ENCODE measurements around the gene TMEM38B. TPM values are rescaled to one million over a fixed set of nuclear protein-coding genes. Genes with fewer than 3 reads are reported as not detected.

TMEM38B gene
- polyA plus RNA-seq (2013), result 18.8 TPM

- peaks cover 17 to 38% (median 25%) of the 10 kb centered on the region in 4 experiments for H3K4me1 ChIP-seq (ENCODE audit: control extremely low read depth in 1 of 4, control insufficient read depth in 4 of 4, insufficient read depth in 4 of 4, low read length in 3 of 4)
- under 1% methylated on average over 50 of the region's 65 CpGs for WGBS (ENCODE audit: insufficient coverage)
- ChIA-PET POLR2A (no interaction called here), CTCF (interaction anchor here (0.7 to 1.7 kb wide), 5 partner anchors 17 to 883 kb away, joined by 3 to 4 read pairs (median 3); no protein-coding TSS in a partner anchor)
- no peaks in the 10 kb centered on the region for H3K9me3 ChIP-seq (ENCODE audit: control extremely low read depth in 1 of 5, control insufficient read depth in 4 of 5, insufficient read depth in 2 of 5, low read depth in 1 of 5, low read length in 4 of 5)
- peaks cover 0 to 2% (median 0%) of the 10 kb centered on the region in 5 experiments for H3K27me3 ChIP-seq (replicated peaks in 2 of 5; ENCODE audit: control insufficient read depth in 4 of 5, insufficient read depth in 5 of 5, low read length in 4 of 5)
- H3K27ac ChIP-seq (ENCODE audit: insufficient read depth in 1 of 2, low read depth in 1 of 2, low read length in 2 of 2, poor library complexity in 1 of 2, severe bottlenecking in 2 of 2), result peak within 1 kb of the TSS in 1 of 2 experiments; percentile 61
- H3K36me3 ChIP-seq (ENCODE audit: control insufficient read depth in 4 of 4, insufficient read depth in 4 of 4, low read length in 3 of 4), result no peaks in the 10 kb centered on the region
- peak; percentile 72 to 82 (median 81) for DNase-seq
- peak within 1 kb of the TSS; percentile 74 to 93 (median 84) for H3K4me3 ChIP-seq (ENCODE audit: control insufficient read depth in 1 of 7, extremely low read depth in 1 of 7, insufficient read depth in 4 of 7, low read depth in 2 of 7, low read length in 6 of 7)
Measured at GRCh38 chr9:105694190-105694847, at the start of gene TMEM38B. Gene TMEM38B, plus strand, starts transcription at chr9:105694541. Its CDS starts 120 bp downstream, at chr9:105694661.

GRCh38 chr9:105646879-105647594 lies 47.3 kb upstream of the TMEM38B start:
- H3K9me3 ChIP-seq (ENCODE audit: control extremely low read depth in 1 of 5, control insufficient read depth in 4 of 5, insufficient read depth in 2 of 5, low read depth in 1 of 5, low read length in 4 of 5), result no peaks in the 10 kb centered on the region
- WGBS (ENCODE audit: insufficient coverage), result 100% methylated on average over 4 of the region's 7 CpGs
- no peak overlapping the region for H3K4me3 ChIP-seq (ENCODE audit: control insufficient read depth in 1 of 7, extremely low read depth in 1 of 7, insufficient read depth in 4 of 7, low read depth in 2 of 7, low read length in 6 of 7)
- no peaks in the 10 kb centered on the region for H3K27me3 ChIP-seq (replicated peaks in 2 of 5; ENCODE audit: control insufficient read depth in 4 of 5, insufficient read depth in 5 of 5, low read length in 4 of 5)
- peak overlapping the region in 1 of 2 experiments; percentile 6 for H3K27ac ChIP-seq (ENCODE audit: insufficient read depth in 1 of 2, low read depth in 1 of 2, low read length in 2 of 2, poor library complexity in 1 of 2, severe bottlenecking in 2 of 2)
- POLR2A ChIA-PET, result no interaction called here
- CTCF ChIA-PET, result interaction anchor here (1.2 to 1.6 kb wide), 2 partner anchors 10 to 72 kb away, joined by 4 to 7 read pairs; no protein-coding TSS in a partner anchor
- no peaks in the 10 kb centered on the region for H3K36me3 ChIP-seq (ENCODE audit: control insufficient read depth in 4 of 4, insufficient read depth in 4 of 4, low read length in 3 of 4)
- H3K4me1 ChIP-seq (ENCODE audit: control extremely low read depth in 1 of 4, control insufficient read depth in 4 of 4, insufficient read depth in 4 of 4, low read length in 3 of 4), result no peaks in the 10 kb centered on the region
- DNase-seq, result no peak

GRCh38 chr9:105647595-105648349 lies 46.6 kb upstream of the TMEM38B start:
- DNase-seq, result peak in 1 of 3 donors; percentile 4
- H3K4me1 ChIP-seq (ENCODE audit: control extremely low read depth in 1 of 4, control insufficient read depth in 4 of 4, insufficient read depth in 4 of 4, low read length in 3 of 4), result no peaks in the 10 kb centered on the region
- no peaks in the 10 kb centered on the region for H3K36me3 ChIP-seq (ENCODE audit: control insufficient read depth in 4 of 4, insufficient read depth in 4 of 4, low read length in 3 of 4)
- no peaks in the 10 kb centered on the region for H3K9me3 ChIP-seq (ENCODE audit: control extremely low read depth in 1 of 5, control insufficient read depth in 4 of 5, insufficient read depth in 2 of 5, low read depth in 1 of 5, low read length in 4 of 5)
- WGBS (ENCODE audit: insufficient coverage), result 94% methylated on average over 6 of the region's 12 CpGs
- H3K27me3 ChIP-seq (replicated peaks in 2 of 5; ENCODE audit: control insufficient read depth in 4 of 5, insufficient read depth in 5 of 5, low read length in 4 of 5), result no peaks in the 10 kb centered on the region
- peak overlapping the region in 1 of 2 experiments; percentile 19 for H3K27ac ChIP-seq (ENCODE audit: insufficient read depth in 1 of 2, low read depth in 1 of 2, low read length in 2 of 2, poor library complexity in 1 of 2, severe bottlenecking in 2 of 2)
- no peak overlapping the region for H3K4me3 ChIP-seq (ENCODE audit: control insufficient read depth in 1 of 7, extremely low read depth in 1 of 7, insufficient read depth in 4 of 7, low read depth in 2 of 7, low read length in 6 of 7)
- ChIA-PET POLR2A (no interaction called here), CTCF (interaction anchor here (0.8 to 1.6 kb wide), 5 partner anchors 8 to 102 kb away, joined by 3 to 7 read pairs (median 3); no protein-coding TSS in a partner anchor)

- Histone ChIP-seq H3K27ac (ENCODE audit: insufficient read depth in 1 of 2, low read depth in 1 of 2, low read length in 2 of 2, poor library complexity in 1 of 2, severe bottlenecking in 2 of 2) (no peak overlapping the region), H3K27me3 (replicated peaks in 2 of 5; ENCODE audit: control insufficient read depth in 4 of 5, insufficient read depth in 5 of 5, low read length in 4 of 5) (peaks cover 0 to 5% (median under 1%) of the 10 kb centered on the region in 5 experiments), H3K9me3 (ENCODE audit: control extremely low read depth in 1 of 5, control insufficient read depth in 4 of 5, insufficient read depth in 2 of 5, low read depth in 1 of 5, low read length in 4 of 5) (no peaks in the 10 kb centered on the region), H3K4me3 (ENCODE audit: control insufficient read depth in 1 of 7, extremely low read depth in 1 of 7, insufficient read depth in 4 of 7, low read depth in 2 of 7, low read length in 6 of 7) (no peak overlapping the region), H3K36me3 (ENCODE audit: control insufficient read depth in 4 of 4, insufficient read depth in 4 of 4, low read length in 3 of 4) (no peaks in the 10 kb centered on the region), H3K4me1 (ENCODE audit: control extremely low read depth in 1 of 4, control insufficient read depth in 4 of 4, insufficient read depth in 4 of 4, low read length in 3 of 4) (peaks cover 2 to 12% (median 9%) of the 10 kb centered on the region in 4 experiments)
- 100% methylated on average over 1 of the region's 4 CpGs for WGBS (ENCODE audit: insufficient coverage)
- ChIA-PET POLR2A (interaction anchor here (0.7 kb wide), 1 partner anchor 208 kb away, joined by 3 read pairs; no protein-coding TSS in a partner anchor), CTCF (interaction anchor here (1.1 to 1.2 kb wide), 3 partner anchors 9 to 67 kb away, joined by 3 to 4 read pairs (median 3); no protein-coding TSS in a partner anchor)
- no peak for DNase-seq
Measured at GRCh38 chr9:105651806-105652205, 42.5 kb upstream of the TMEM38B start.

GRCh38 chr9:105656131-105656921 lies 38.0 kb upstream of the TMEM38B start:
- Histone ChIP-seq H3K36me3 (ENCODE audit: control insufficient read depth in 4 of 4, insufficient read depth in 4 of 4, low read length in 3 of 4) (no peaks in the 10 kb centered on the region), H3K27me3 (replicated peaks in 2 of 5; ENCODE audit: control insufficient read depth in 4 of 5, insufficient read depth in 5 of 5, low read length in 4 of 5) (peaks cover 0 to 12% (median 4%) of the 10 kb centered on the region in 5 experiments), H3K4me3 (ENCODE audit: control insufficient read depth in 1 of 7, extremely low read depth in 1 of 7, insufficient read depth in 4 of 7, low read depth in 2 of 7, low read length in 6 of 7) (peak overlapping the region; percentile 28 to 83 (median 67)), H3K4me1 (ENCODE audit: control extremely low read depth in 1 of 4, control insufficient read depth in 4 of 4, insufficient read depth in 4 of 4, low read length in 3 of 4) (peaks cover 2 to 16% (median 13%) of the 10 kb centered on the region in 4 experiments), H3K27ac (ENCODE audit: insufficient read depth in 1 of 2, low read depth in 1 of 2, low read length in 2 of 2, poor library complexity in 1 of 2, severe bottlenecking in 2 of 2) (no peak overlapping the region), H3K9me3 (ENCODE audit: control extremely low read depth in 1 of 5, control insufficient read depth in 4 of 5, insufficient read depth in 2 of 5, low read depth in 1 of 5, low read length in 4 of 5) (no peaks in the 10 kb centered on the region)
- 1% methylated on average over 58 of the region's 75 CpGs for WGBS (ENCODE audit: insufficient coverage)
- POLR2A ChIA-PET, result interaction anchor here (0.7 kb wide), 1 partner anchor 55 kb away, joined by 3 read pairs; no protein-coding TSS in a partner anchor
- CTCF ChIA-PET, result interaction anchor here (0.9 to 1.6 kb wide), 7 partner anchors 34 to 68 kb away, joined by 3 to 12 read pairs (median 4); no protein-coding TSS in a partner anchor
- peak; percentile 17 to 56 (median 35) for DNase-seq

- Histone ChIP-seq H3K36me3 (ENCODE audit: control insufficient read depth in 4 of 4, insufficient read depth in 4 of 4, low read length in 3 of 4) (no peaks in the 10 kb centered on the region), H3K9me3 (ENCODE audit: control extremely low read depth in 1 of 5, control insufficient read depth in 4 of 5, insufficient read depth in 2 of 5, low read depth in 1 of 5, low read length in 4 of 5) (no peaks in the 10 kb centered on the region), H3K27ac (ENCODE audit: insufficient read depth in 1 of 2, low read depth in 1 of 2, low read length in 2 of 2, poor library complexity in 1 of 2, severe bottlenecking in 2 of 2) (no peak overlapping the region), H3K4me3 (ENCODE audit: control insufficient read depth in 1 of 7, extremely low read depth in 1 of 7, insufficient read depth in 4 of 7, low read depth in 2 of 7, low read length in 6 of 7) (no peak overlapping the region), H3K27me3 (replicated peaks in 2 of 5; ENCODE audit: control insufficient read depth in 4 of 5, insufficient read depth in 5 of 5, low read length in 4 of 5) (peaks cover 0 to 12% (median 4%) of the 10 kb centered on the region in 5 experiments), H3K4me1 (ENCODE audit: control extremely low read depth in 1 of 4, control insufficient read depth in 4 of 4, insufficient read depth in 4 of 4, low read length in 3 of 4) (peaks cover 2 to 16% (median 13%) of the 10 kb centered on the region in 4 experiments)
- ChIA-PET CTCF (no interaction called here), POLR2A (interaction anchor here (0.6 kb wide), 1 partner anchor 9 kb away, joined by 3 read pairs; no protein-coding TSS in a partner anchor)
- WGBS (ENCODE audit: insufficient coverage), result 100% methylated on average over 1 of the region's 2 CpGs
- DNase-seq, result no peak
Measured at GRCh38 chr9:105658351-105658750, 36.0 kb upstream of the TMEM38B start.

All from common myeloid progenitor, CD34-positive (primary cell).